HepG2 (cell line): Measurements from ENCODE around the gene ZSCAN31. TPM values are rescaled to one million over a fixed set of nuclear protein-coding genes. Genes with fewer than 3 reads are reported as not detected.

Source experiments
- BCLAF1 ChIP-seq: fragments of 450-650 bp; IDR thresholded peaks from 2 replicates; pipeline ENCODE4 v1.6.1; 2017; ENCODE audit warnings: mild to moderate bottlenecking
- CBX1 ChIP-seq: IDR thresholded peaks from one replicate; pipeline ENCODE4 v1.6.1; 2016; ENCODE audit warnings: antibody characterized with exemption, low read depth
- FOSL1 ChIP-seq: sonication (generic); formaldehyde crosslinking; IDR thresholded peaks from 2 replicates; pipeline ENCODE4 v1.9.0; 2021; ENCODE audit warnings: missing genetic modification reagents, borderline replicate concordance
- FOXP4 ChIP-seq: sonication (generic); formaldehyde crosslinking; IDR thresholded peaks from 2 replicates; pipeline ENCODE4 v1.4.0; 2020; ENCODE audit warnings: missing genetic modification reagents
- NFKBIZ ChIP-seq: IDR thresholded peaks from 2 replicates; pipeline ENCODE4 v1.6.1; 2018; ENCODE audit warnings: missing genetic modification reagents, missing compliant biosample characterization
- NR2C2 ChIP-seq: sonication (generic); formaldehyde crosslinking; IDR thresholded peaks from 2 replicates; pipeline ENCODE4 v1.4.0; 2020; ENCODE audit warnings: missing genetic modification reagents, mild to moderate bottlenecking, moderate library complexity, borderline replicate concordance
- POLR2G ChIP-seq: fragments of 200-400 bp; formaldehyde crosslinking; IDR thresholded peaks from 2 replicates; pipeline ENCODE4 v1.6.1; 2018; ENCODE audit warnings: mild to moderate bottlenecking, low read depth, low read length, moderate library complexity
- SIX4 ChIP-seq: sonication (generic); formaldehyde crosslinking; IDR thresholded peaks from 2 replicates; pipeline ENCODE4 v1.4.0; 2020; ENCODE audit warnings: missing genetic modification reagents
- TRIM24 ChIP-seq: sonication (generic); formaldehyde crosslinking; IDR thresholded peaks from 2 replicates; pipeline ENCODE4 v1.8.0; 2022; ENCODE audit warnings: mild to moderate bottlenecking, missing genetic modification reagents
- ZNF138 ChIP-seq: sonication (generic); formaldehyde crosslinking; IDR thresholded peaks from 2 replicates; pipeline ENCODE4 v1.5.0; 2020; ENCODE audit warnings: mild to moderate bottlenecking, low read depth, missing genetic modification reagents
- ZNF253 ChIP-seq: sonication (generic); formaldehyde crosslinking; IDR thresholded peaks from 2 replicates; pipeline ENCODE4 v1.8.0; 2022; ENCODE audit warnings: mild to moderate bottlenecking, missing genetic modification reagents, borderline replicate concordance
- ZNF432 ChIP-seq: sonication (generic); formaldehyde crosslinking; IDR thresholded peaks from 2 replicates; pipeline ENCODE4 v1.5.0; 2020; ENCODE audit warnings: missing genetic modification reagents, mild to moderate bottlenecking, borderline replicate concordance
- ZNF496 ChIP-seq: sonication (generic); formaldehyde crosslinking; IDR thresholded peaks from 2 replicates; pipeline ENCODE4 v1.8.1; 2023; ENCODE audit warnings: mild to moderate bottlenecking, moderate library complexity, missing genetic modification reagents; ENCODE audit not compliant: insufficient replicate concordance
- ZNF646 ChIP-seq: sonication (generic); formaldehyde crosslinking; IDR thresholded peaks from 2 replicates; pipeline ENCODE4 v1.9.0; 2021; ENCODE audit warnings: mild to moderate bottlenecking, missing genetic modification reagents
- ZNF768 ChIP-seq: sonication (generic); formaldehyde crosslinking; IDR thresholded peaks from 2 replicates; pipeline ENCODE4 v1.4.0; 2020; ENCODE audit warnings: missing genetic modification reagents
- polyA plus RNA-seq, 8 experiments: library from polyadenylated mRNA; depleted of rRNA in 3 of 8; stranded (reverse) in 7 of 8; unstranded in 1 of 8; fragments of >200 nt; fragmentation: Illumina TruSeq in 4 of 8; extraction: Trizol in 4 of 8; gene quantifications; 2 replicates each; pipeline versions ENCODE4 v1.2.1 to v1.2.3, GENCODE V29; 2011 to 2016; ENCODE audit warnings: low read depth in 4 of 8, missing spikeins in 1 of 8, mixed read lengths in 1 of 8; ENCODE audit not compliant: insufficient read depth in 1 of 8
- total RNA-seq, 5 experiments: library from RNA; depleted of rRNA; stranded (reverse); fragments of >200 nt; fragmentation: Illumina TruSeq; extraction: Trizol; gene quantifications; 2 replicates each; pipeline ENCODE4 v1.2.3, GENCODE V29; 2016; ENCODE audit warnings: low read depth in 1 of 5
- TF ChIP-seq, protein P1 (sequence below): sonication (generic); formaldehyde crosslinking; IDR thresholded peaks from 2 replicates; pipeline ENCODE4 v1.5.1; 2020; ENCODE audit warnings: missing genetic modification reagents, mild to moderate bottlenecking, borderline replicate concordance

Gene ZSCAN31
- total and polyA plus RNA-seq, 2 of the 13 experiments (the other 11 are each of a cell fraction or from before 2014, with no cell fraction given), result 5.3 to 6.2 TPM

DNA sequence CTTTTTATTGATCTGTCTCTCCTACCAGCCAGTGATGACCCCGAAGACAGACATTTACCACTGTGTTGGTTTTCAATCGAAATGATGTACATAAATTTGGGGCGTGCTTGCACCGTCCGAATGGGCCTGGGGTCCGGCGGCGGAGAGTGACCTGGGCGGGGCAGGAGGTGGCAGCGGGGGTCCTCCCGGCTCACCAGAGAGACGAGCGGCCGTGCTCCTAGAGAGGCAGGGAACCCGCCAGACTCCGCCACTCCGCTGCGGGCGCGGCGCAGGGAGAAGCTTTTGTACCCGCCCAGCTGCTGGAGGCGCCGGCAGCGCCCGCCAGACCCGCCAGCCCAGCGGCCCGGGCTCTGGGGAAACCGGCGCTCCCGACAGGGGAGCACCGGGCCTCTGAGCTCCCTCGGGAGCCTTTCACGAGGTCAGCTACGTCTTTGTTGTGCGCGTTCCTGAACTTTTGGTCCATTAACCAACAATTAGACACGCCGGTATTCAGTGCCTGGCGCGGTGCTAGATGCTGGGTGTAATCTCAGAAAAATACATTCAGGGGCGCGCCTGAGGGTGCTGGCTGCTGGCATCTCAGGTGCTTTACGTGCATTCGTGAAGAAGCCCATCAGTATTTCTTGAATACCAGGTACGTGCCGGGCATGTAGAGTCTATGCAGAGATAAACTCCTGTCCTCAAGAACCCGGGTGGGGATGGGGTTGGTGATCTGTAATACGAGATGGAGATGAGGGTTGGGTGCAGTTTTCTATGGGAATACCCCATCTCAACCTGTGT lies 54.5 kb downstream of the ZSCAN31 start, which contains the start of gene PGBD1 (continued):
- TF ChIP-seq FOXP4 (CRISPR knock-in tag) (0 out of 2 replicates have a peak, but pooled peaks have one; percentile 41), FOSL1 (CRISPR knock-in tag) (no peak), ZNF646 (no peak), NR2C2 (CRISPR knock-in tag) (no peak), SIX4 (peak; percentile 16; the same call in 1 of the 2 replicates), ZNF432 (CRISPR knock-in tag) (no peak), ZNF768 (peak; percentile 75; the same call in 1 of the 2 replicates), ZNF496 (no peak), NFKBIZ (CRISPR knock-in tag) (no peak), CBX1 (no peak), ZNF138 (CRISPR knock-in tag) (no peak), TRIM24 (CRISPR knock-in tag) (no peak), POLR2G (peak; percentile 95), BCLAF1 (no peak), ZNF253 (CRISPR knock-in tag) (no peak)
- TF ChIP-seq, protein P1, sequence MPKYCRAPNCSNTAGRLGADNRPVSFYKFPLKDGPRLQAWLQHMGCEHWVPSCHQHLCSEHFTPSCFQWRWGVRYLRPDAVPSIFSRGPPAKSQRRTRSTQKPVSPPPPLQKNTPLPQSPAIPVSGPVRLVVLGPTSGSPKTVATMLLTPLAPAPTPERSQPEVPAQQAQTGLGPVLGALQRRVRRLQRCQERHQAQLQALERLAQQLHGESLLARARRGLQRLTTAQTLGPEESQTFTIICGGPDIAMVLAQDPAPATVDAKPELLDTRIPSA (CRISPR knock-in tag), result no peak
